Activated CD4-positive, alpha-beta T cell treated with anti-CD3 and anti-CD28 coated beads, Interleukin-2, amount 50 U/mL, for 16 hours (primary cell): Measurements from ENCODE around the gene FGFR2.

Source experiments
- DNase-seq: peaks from one replicate; pipeline ENCODE4 v3.0.0-alpha.2; 2020

The FGFR2 gene

GRCh38 chr10:121484401-121484800 lies 113.8 kb downstream of the FGFR2 start:
- DNase-seq, result no peak

DNA sequence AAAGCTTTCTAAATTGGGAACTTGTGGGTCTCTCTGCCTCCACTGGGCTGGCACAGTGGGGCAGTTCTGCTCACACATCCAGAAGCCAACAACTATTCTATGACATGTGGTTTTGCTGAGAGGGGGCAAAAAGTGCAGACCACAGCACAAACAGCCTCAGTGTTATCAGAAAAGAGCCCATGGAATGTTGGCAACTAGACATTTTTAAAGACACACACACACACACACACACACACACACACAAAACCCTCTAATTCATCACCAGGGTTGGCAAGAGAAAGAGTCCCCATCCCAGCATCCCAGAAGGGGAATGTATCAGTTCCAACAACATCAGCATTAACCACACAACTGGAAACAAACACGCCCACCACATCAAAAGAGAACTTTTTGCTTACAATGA lies 117.1 kb downstream of the FGFR2 start:
- no peak for DNase-seq

DNA sequence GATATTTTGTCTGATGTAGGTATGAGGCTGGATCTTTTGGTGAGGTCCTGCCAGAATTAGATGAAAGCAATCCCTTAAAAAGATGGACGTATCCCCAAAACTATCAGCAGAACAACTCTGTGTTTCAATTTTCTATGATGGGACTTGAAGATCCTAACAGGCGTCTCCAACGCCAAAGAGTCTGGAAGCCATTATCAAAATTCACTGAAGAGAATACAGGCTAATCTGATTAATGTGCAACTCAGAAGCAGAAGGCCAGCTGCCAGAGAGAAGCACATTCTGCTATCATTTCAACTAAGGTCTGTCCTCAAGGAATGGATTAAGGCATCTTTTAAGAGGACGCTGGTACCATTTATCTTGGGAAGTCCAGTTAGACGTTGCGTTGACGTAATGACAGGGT lies 119.7 kb downstream of the FGFR2 start:
- no peak for DNase-seq

DNA sequence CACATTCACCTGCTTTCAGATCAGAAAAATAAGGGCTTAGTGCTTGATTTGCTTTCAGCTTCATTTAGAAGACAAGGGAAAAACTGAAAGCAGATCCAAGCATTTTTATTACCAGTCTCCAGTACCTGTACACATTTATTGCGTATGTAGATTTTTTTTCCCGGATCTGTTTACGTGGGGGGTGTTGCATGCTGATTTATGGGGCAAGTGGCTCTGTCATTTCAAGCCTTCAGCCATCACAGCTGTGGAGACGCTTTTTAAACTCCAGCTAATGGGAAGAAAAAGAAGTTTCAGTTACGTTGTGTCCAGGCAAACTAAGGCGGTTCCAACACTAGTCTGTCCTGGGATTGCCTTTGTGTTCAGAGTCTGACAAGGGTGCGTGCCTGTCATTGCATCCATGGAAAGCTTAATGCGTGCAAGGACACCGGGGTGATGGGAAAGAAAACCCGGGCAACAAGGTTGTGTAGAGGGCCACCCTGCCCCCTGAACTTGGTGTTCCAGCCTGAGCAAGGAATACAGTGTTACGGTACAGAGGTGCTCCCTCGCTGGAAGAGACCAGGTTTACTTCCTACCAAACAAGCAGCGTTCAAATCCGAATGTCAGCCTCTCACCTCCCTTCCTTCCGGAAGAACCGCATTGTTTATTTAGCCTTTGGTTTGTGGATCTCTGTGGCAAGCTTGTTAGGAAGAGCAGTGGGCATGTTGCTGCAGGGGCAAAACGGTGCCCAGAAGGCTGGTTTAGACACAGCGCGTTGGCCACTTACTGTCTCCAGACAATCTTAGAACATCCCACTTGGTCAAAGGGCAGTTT lies 128.2 kb downstream of the FGFR2 start:
- no peak for DNase-seq

DNA sequence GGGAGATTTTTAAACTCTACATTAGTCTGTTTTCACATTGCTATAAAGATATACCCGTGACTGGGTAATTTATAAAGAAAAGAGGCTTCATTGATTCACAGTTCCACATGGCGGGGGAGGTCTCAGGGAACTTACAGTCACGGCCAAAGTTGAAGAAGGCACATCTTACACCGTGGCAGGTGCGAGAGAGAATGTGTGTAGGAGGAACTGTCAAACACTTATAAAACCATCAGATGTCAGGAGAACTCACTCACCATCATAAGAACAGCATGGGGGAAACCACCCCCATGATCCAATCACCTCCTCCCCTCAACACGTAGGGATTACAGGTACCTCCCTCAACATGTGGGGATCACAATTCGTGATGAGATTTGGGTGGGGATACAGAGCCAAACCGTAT lies 129.5 kb downstream of the FGFR2 start:
- no peak for DNase-seq

DNA sequence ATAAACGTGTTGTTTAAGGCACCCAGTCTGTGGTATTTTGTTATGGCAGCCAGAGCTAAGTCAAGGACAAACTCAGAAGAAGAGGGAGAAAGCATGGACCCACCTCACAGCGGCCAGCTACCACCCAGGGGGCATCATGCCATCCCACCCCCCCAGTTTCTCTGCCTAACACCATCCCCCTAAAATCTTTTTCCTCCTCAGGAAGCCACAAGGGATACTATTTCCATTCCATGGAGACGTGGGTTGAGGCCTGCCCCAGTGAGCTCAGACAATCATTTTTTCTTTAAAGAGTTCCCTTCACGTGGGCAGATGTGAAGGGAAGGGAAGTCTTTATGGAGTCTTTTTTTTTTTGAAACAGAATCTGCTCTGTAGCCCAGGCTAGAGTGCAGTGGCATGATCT lies 131.8 kb downstream of the FGFR2 start:
- DNase-seq, result no peak

DNA sequence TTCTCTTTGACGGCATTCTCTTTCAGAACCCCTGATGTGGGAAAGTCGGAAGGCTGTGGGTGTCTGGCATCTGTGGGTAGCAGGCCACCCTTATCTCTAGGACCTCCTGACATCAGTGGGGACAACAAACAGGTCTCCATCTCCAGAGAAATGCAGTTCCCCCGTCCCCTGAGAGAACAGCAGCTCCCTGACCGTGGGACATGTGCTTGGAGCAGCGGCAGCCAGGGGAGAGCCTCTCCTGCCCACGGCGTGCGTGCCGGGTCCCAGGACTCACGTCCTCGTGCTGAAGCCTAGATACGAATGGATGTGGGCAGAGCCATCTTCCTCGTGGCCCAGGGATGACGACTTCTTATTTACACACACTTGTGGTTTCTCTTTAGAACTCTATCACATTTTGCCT lies 133.0 kb downstream of the FGFR2 start:
- DNase-seq, result no peak

DNA sequence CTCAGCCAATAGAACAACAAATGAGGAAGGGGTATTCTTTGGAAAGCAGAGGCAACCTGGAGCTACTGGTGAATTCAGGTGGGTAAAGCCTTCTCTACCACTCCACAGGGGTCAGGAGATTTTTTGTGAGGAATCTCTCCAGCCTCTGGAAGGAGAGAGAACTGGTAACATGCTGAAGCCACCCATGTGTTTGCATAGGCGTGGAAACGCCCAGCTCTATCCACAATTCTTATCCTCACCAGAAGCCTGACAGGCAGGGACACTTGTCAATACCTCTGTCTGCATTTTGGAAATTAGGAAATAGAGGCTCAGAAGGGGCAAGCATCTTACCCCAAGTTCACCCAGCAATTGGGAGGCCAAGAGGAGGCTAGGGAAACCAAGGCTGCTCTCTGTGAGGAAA lies 133.7 kb downstream of the FGFR2 start:
- no peak for DNase-seq

DNA sequence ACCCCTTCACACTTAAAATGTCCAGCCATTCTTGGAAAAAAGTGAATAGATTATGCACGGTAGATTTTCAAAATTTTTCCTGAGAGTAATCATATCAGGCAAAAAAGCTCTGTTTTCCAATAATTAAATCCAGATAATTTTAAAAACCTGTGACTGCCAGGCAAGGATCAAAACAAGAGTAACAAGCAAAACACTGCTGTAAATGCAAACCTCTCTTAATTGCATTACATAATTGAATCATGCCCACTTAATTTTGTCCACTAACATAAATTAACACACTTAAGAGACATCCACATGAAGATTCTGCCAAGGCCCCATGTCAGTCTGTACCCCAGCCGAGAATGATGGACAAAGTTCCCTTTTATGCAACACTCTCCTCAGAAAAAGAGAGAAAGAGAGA lies 135.3 kb downstream of the FGFR2 start:
- DNase-seq, result no peak

- no peak for DNase-seq
Measured at GRCh38 chr10:121462281-121462680, 136.0 kb downstream of the FGFR2 start.

GRCh38 chr10:121461307-121461706 lies 136.9 kb downstream of the FGFR2 start:
- no peak for DNase-seq

DNA sequence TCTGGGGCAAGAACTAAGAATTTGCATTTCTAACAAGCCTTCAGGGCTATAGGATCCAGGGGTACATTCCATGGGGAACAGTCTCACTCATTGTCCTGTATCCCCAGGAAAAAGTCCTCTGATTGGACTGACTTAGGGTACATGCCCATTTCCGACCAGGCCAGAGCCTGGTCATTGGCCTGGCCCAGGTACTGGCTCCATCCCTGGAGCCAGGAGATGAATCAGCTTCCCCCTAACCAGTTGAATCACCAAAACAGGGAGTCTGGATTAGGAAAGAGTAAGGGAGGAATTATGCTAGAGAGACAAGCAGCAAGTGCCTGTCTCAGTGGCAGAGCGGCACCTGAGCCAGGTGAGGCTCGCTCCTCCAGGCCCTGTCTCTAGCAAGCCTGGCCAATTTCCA lies 137.5 kb downstream of the FGFR2 start:
- DNase-seq, result no peak

- no peak for DNase-seq
Measured at GRCh38 chr10:121459622-121460453, 138.4 kb downstream of the FGFR2 start.

GRCh38 chr10:121459279-121459621 lies 139.0 kb downstream of the FGFR2 start:
- DNase-seq, result no peak

GRCh38 chr10:121457729-121458128 lies 140.5 kb downstream of the FGFR2 start:
- no peak for DNase-seq

- no peak for DNase-seq
Measured at GRCh38 chr10:121455377-121455776, 142.9 kb downstream of the FGFR2 start.

GRCh38 chr10:121454781-121455180 lies 143.5 kb downstream of the FGFR2 start:
- DNase-seq, result no peak

GRCh38 chr10:121453160-121453559 lies 145.1 kb downstream of the FGFR2 start:
- no peak for DNase-seq

- no peak for DNase-seq
Measured at GRCh38 chr10:121452581-121452980, 145.7 kb downstream of the FGFR2 start.

- no peak for DNase-seq
Measured at GRCh38 chr10:121450247-121450646, 148.0 kb downstream of the FGFR2 start.

GRCh38 chr10:121449482-121449924 lies 148.7 kb downstream of the FGFR2 start:
- no peak for DNase-seq

DNA sequence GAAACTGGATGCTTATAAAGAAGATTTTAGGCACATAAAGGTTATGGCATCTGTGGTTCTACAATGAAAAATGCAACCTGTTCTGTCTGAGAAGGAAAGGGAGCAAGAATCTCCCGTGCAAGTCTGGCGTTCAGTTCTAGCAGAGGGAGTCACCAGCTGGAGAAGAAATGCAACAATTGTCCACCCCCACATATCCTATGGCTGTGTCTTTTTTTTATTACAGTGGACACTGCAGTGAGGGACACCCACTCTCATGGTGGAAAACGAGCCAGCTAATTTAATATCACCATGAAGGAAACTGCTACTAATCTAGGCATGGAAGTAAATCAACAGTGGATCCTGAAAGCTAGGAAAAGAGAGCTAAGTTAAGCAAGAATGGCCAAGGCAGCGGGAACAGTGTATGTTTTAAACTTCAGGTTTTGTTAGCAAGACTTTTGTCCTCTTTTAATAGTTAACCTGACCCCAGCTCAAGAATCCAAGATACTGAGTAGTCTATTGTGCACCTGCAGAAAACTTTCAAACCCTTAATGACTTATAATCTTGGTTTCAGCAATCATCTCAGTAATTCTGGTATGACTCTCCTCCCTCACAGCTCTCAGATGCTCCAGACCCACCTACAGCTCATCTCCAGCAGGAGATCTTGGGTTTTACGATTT lies 149.3 kb downstream of the FGFR2 start:
- DNase-seq, result peak; percentile 27

GRCh38 chr10:121444520-121445165 lies 153.6 kb downstream of the FGFR2 start:
- no peak for DNase-seq
